ENCODE measurements around the gene DENND4B.

- TF ChIP-seq EZH2phosphoT487 (IDR thresholded peaks at IDR 0.05; ENCODE audit: insufficient read depth, low read depth): no peak
- no peak for TF ChIP-seq EZH2 (IDR thresholded peaks at IDR 0.05; ENCODE audit: insufficient read depth, poor library complexity, severe bottlenecking)
Measured at GRCh38 chr1:153985341-153985912, 38.9 kb upstream of the DENND4B start.
